GM21390 (cell line): ENCODE data around the gene FOXR2.

Experiments used
- ATAC-seq: cut with Tn5 transposase; IDR thresholded peaks from one replicate; pipeline ENCODE4 v1.9.1; 2021; ENCODE audit not compliant: unreplicated experiment

FOXR2 gene

GRCh38 chrX:55623100-55623499, at the start of gene FOXR2:
FOXR2 (plus strand) TSS chrX:55623400; CDS start chrX:55623712, 312 bp downstream.
- ATAC-seq, result no peak

- ATAC-seq, result no peak
Observed at GRCh38 chrX:55579115-55579514, 44.1 kb upstream of the FOXR2 start.

GRCh38 chrX:55582447-55582846, 40.8 kb upstream of the FOXR2 start:
- ATAC-seq, result no peak

GRCh38 chrX:55593296-55593695, 29.9 kb upstream of the FOXR2 start:
- ATAC-seq, result no peak

GRCh38 chrX:55593756-55594257, 29.4 kb upstream of the FOXR2 start:
- no peak for ATAC-seq

- ATAC-seq, result no peak
Observed at GRCh38 chrX:55598333-55598732, 24.9 kb upstream of the FOXR2 start.

GRCh38 chrX:55619547-55619946, 3.7 kb upstream of the FOXR2 start:
- no peak for ATAC-seq

- ATAC-seq, result no peak
Observed at GRCh38 chrX:55624403-55624802, 1.2 kb downstream of the FOXR2 start.

GRCh38 chrX:55636109-55636508, 12.9 kb downstream of the FOXR2 start:
- ATAC-seq, result no peak

GRCh38 chrX:55638933-55639332, 15.7 kb downstream of the FOXR2 start:
- ATAC-seq, result no peak

- no peak for ATAC-seq
Observed at GRCh38 chrX:55640854-55641253, 17.7 kb downstream of the FOXR2 start.

GRCh38 chrX:55648434-55648833, 25.2 kb downstream of the FOXR2 start:
- no peak for ATAC-seq

GRCh38 chrX:55659931-55660330, 36.7 kb downstream of the FOXR2 start:
- no peak for ATAC-seq

GRCh38 chrX:55663584-55663983, 40.4 kb downstream of the FOXR2 start:
- no peak for ATAC-seq

GRCh38 chrX:55668084-55668483, 44.9 kb downstream of the FOXR2 start:
- ATAC-seq, result no peak
